HG02884 (cell line): Measurements from ENCODE around the gene TLE6.
"Not testable (repeated sequence)": the region's sequence is repeated elsewhere in the genome, so short reads cannot be mapped to it uniquely, and the experiment has no call there.

Experiments used
- ATAC-seq: cut with Tn5 transposase; IDR thresholded peaks from one replicate; pipeline ENCODE4 v1.9.1; 2021; ENCODE audit warnings: mild to moderate bottlenecking, moderate library complexity; ENCODE audit not compliant: unreplicated experiment

The TLE6 gene

DNA sequence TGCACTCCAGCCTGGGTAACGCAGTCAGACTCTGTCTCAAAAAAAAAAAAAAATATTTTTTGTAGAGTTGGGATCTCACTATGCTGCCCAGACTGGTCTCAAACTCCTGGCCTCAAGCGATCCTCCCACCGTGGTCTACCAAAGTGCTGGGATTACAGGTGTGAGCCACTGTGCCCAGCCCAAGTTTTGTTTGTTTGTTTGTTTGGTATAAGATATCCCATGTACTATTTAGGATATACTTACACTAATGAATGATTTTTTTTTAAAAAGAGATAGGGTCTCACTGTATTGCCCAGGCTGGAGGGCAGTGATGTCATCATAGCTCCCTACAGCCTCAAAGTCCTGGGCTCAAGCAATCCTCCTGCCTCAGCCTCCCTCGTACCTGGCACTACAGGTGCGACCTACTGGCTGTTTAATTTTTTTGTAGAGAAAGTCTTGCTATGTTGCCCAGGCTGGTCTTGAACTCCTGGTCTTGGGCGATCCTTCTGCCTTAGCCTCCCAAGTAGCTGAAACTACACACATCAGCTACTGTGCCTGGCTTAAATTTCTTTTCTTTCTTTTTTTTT, 24.0 kb downstream of the TLE6 start:
- no peak for ATAC-seq

DNA sequence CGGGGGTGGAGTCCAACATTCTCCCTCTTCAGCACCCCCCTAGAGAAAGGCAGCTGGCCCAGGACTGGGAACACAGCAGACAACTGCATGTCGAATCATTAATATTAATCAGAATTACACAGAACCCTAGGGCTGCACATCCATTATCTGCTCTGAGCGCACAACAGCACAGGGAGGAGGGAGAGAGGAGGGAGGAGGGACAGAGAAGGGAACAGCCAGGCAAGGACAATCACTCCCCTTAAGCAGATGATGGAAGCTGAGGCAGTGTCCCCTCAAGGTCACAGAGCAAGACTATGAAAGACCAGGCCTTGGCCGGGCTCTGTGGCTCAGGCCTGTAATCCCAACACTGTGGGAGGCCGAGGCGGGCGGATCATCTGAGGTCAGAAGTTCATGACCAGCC, 25.7 kb downstream of the TLE6 start:
- no peak for ATAC-seq

DNA sequence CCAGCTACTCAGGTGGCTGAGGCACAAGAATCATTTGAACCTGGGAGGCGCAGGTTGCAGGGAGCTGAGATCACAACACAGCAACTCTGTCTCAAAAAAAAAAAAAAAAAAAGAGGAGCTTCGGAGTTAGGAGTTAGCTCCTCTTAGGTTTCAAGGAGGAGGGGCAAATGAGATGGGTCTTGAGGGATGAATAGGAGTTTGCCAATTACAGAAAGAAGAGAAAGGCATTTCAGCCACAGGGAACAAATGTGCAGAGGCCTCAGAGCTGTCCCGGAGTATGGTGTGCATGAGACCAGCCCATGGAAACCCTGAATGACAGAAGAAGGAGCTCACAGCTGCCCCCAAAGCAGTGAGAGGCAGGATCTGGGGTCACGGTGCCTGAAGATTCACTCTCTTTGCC, 27.2 kb downstream of the TLE6 start:
- ATAC-seq: no peak

DNA sequence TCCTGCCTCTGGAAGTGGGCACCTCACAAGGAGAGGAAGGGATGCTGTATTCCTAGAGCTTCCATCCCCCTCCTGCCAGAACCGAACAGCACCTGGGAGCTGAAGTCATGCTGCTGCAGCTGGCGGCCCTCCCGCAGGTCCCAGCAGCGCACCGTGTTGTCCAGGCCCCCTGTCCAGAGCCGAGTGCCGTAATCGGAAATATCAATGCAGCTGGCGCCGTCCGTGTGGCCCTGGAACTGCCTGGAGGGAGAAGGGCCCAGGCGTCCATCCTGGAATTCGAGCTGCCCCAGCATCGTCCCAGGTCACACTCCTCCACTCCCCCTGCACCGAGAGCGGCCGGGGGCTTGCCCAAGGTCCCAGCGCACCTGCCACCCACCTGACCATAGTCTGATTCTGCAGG, 28.0 kb downstream of the TLE6 start:
- ATAC-seq: no peak

DNA sequence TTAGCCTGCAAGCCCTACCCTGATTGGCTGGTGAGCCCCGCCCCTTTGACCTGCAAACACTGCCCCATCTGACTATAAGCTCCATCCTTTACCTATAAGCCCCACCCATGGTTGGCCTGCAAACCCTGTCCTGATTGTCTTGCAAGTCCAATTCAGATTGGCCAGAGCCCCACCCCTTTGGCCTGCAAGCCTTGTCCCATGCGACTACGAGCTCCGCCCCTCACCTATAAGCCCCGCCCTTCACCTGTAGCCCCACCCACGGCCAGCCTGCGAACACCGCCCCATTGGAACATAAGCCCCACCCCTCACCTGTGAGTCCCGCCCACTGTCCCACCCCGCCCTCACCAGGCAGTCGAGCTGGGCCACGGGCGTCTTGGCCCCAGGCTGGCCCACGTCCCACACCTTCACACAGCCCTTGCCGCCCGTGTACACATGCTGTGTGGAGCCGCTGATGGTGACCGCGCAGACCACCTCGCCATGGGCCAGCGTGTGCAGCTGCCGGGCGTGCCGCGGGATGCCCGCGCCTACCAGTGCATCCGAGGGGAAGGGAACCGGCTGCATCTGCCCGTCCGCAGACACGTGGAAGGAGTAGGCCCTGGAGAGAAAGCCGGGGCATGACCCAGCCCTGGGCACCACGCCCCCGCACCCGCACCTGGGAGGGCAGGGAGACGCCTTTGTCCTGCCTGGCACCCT, 28.9 kb downstream of the TLE6 start:
- no peak for ATAC-seq

DNA sequence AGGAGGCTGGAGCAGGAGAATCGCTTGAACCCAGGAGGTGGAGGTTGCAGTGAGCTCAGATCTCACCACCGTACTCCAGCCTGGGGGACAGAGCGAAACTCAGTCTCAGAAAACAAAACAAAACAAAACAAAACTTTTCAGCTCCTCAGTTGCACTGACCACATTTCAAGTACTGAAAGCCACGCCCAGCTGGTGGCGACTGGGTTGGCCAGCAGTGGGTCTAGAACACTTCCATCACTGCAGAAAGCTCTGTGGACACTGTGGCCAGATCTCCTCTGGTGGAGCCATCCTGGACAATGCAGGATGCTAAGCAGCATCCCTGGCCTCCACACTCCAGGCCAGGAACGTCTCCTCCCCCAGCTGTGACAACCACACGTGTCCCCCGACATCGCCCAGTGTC, 30.6 kb downstream of the TLE6 start:
- ATAC-seq: no peak

DNA sequence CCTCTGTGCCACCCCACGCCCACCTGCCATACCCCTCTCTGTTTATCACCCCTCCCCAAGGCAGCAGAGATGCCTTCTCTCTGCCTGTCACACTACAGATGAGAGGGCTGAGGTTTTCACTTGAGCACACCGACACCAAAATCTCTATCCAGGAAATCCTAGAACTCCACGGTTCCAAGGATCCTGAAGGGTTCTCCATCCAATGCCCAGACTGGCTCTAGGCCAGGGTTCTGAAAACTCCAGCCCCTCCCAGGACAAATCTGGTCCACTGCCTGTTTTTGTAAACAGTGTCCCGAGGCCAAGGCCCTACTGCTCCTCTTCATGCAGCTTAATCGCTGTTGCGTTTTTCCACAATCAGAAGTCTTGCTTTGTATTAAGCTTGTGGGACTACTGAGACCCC, 31.6 kb downstream of the TLE6 start:
- ATAC-seq: no peak

DNA sequence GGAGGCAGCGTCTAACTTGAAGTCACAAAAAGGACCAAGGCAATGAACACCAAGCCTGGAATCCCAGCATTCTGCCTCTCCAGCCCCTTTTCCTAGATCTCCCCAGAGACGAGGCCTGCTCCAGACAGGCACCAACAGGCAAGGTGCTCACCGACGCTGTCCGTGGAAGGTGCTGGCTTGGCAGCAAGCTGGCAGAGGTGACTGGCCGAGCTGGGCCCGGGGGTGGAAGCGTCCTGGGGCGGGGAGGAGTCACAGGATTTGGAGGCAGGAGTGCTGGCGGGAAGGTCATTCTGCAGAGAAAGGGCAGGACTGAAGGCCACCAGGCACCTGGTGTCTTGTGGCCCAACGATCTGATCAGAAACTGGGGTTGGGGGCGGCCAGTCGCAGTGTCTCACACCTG, 33.5 kb downstream of the TLE6 start:
- ATAC-seq: no peak

DNA sequence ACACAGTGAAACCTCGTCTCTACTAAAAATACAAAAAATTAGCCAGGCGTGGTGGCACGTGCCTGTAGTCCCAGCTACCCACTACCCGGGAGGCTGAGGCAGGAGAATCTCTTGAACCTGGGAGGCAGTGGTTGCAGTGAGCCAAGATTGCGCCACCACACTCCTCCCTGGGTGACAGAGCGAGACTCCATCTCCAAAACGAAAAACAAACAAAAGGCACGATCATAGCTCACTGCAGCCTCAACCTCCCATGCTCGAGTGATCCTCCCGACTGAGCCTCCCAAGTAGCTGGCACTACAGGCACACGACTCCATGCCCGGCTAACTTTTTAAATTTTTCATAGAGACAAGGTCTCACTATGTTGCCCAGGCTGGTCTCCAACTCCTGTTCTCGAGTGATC, 34.7 kb downstream of the TLE6 start:
- not testable (repeated sequence) for ATAC-seq

DNA sequence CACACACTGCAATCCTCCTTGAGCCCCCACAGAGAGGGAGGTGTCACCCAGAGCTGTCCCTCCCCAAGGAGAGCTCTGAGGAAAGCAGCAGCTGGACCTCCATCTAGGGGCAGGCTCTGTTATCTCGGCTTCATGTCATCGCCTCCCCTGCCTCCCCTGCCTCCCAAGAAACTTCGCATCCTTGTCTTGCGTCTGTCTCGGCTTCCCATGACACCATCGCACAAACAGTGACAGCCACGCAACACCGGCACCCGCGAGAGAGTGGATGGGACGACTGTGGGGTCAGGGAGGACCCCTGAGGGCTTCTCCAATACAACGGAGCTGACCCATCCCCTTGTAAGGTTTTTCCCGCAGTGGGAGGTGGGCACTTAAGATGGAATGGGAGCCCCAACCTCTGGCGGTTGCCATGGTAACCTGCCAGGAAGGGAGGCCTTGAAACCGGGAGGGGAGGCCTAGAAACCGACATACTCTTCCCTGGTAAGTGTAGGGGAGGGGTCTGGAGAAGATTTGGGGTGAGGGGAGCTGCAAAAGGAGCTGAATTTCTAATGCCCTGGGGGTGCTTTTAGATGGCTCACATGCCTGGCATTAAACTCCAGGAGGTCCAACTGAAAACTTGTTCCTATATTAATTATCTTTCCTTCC, 35.4 kb downstream of the TLE6 start:
- no peak for ATAC-seq

DNA sequence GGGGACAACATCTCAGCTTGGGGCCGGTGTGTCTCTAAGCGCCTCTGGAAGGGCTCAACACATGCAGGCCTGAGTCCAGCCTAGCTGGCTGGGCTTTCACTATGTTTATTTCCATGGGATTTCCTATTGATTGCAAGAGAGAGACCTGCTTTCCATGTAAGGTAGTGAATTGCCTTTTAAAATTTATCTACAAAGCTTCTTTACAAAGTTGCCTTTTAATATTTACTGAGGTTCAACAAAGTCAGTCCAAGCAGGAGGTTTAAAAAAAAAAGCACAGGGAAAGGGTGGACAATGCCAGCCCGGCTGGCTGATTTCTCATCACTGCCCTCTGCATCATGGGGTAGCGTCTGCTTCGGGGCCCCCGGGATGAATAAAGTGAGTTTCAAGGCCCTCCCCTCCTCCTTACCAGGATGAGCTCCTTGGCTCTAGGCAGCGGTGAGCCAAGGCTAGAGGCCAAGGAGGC, 35.9 kb downstream of the TLE6 start:
- ATAC-seq: no peak

DNA sequence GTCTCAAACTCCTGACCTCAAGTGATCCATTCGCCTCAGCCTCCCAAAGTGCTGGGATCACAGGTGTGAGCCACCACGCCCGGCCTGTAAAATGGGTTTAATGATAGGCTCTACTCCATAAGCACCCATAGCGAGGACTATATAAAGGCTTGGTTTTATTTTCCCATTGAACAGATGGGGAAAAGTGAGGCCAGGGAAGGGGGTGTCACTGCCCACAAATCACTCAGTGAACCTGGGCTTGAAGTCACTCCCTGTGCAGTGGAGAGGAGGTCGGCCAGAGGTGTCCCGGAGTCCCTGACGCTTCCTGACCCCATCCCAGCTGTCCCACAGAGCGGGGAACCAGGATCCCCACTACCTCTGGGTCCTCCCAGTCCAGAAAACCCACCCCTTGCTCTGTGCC, 36.8 kb downstream of the TLE6 start:
- no peak for ATAC-seq

DNA sequence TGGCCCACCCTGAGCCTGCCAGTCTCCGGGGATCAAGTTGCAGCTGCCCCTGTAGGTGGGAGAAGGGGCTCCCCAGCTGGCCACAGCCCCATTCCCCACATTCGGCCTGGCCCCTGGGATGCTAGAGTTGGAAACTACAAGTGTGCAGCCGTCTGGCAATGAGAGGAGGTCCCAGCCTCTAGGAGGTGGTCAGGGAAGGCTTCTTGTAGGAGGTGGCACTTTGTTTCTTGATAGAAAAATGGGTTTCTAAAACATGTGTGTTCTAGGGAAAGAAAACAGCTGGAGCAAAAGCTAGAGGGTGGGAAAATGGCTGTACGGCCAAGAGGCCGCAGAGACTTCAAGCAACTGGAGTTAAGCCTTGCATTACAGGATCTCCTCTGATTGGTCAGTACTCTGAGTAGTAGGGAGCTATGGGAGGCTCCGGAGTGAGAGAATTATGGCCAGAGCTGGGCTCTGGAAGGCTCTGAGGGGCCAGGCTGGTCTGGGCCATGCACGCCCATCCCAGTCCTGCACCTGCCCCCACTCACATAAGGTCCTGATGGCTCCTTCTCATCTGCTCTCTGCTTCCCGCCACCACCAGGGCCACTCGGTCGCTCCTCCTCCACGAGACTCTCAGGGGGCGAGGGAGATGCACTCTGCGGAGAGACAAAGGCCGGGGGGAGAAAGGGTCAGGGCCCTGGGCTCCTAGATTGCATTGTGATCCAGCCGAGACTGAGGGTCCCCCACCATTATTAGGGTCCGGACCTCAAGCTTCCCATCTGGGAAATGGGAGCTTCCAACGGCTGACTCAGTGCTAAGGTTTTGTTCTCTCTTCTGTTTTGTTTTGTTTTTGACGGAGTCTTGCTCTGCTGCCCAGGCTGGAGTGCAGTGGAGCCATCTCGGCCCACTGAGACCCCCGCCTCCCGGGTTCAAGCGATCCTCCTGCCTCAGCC, 38.0 kb downstream of the TLE6 start:
- ATAC-seq: no peak

DNA sequence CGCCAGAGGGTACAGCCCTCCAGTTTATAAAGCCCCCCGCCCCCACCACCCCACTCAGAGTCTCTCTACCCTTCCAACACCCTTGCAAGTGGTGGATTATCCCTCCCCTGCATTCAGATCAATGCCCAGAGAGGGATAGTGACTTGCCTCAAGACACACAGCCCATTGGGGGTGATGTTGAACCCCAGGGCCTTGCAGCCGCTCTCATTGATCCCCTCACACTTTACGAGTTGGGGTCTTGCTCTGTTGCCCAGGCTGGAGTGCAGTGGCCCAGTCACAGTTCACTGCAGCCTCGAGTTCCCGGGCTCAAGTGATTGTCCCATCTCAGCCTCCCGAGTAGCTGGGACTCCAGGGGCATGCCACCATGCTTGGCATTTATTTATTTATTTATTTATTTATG, 40.6 kb downstream of the TLE6 start:
- no peak for ATAC-seq

DNA sequence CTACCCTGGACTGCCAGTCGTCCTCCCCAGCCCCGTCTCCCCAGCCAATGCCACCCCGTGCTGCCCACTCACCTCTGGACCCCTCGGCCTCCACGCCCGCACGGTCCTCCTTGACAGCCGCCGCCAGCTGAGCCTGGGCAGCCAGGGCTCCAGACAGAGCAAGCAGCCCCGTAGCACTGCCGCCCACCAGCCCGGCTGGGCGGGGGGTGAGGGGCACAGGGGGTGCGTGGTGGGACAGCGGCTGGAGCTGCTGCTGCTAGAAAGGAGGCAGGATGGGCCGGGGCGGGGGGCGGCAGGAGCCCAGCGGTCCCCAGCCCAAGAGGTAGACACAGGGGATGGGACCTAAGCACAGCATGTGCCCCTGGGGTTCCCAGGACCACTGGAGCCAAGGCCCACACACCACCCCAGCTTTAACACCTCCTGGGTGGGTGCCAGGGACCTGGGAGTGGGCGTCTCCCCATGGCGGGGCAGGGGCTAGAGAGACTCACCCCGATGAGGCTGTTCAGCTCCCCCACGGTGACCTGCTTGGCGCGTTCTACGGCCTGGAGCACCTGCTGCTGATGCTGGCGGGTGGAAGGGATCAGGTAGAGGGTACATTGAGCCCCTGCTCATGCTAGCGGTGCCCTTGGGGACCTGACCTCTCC, 42.0 kb downstream of the TLE6 start:
- no peak for ATAC-seq

DNA sequence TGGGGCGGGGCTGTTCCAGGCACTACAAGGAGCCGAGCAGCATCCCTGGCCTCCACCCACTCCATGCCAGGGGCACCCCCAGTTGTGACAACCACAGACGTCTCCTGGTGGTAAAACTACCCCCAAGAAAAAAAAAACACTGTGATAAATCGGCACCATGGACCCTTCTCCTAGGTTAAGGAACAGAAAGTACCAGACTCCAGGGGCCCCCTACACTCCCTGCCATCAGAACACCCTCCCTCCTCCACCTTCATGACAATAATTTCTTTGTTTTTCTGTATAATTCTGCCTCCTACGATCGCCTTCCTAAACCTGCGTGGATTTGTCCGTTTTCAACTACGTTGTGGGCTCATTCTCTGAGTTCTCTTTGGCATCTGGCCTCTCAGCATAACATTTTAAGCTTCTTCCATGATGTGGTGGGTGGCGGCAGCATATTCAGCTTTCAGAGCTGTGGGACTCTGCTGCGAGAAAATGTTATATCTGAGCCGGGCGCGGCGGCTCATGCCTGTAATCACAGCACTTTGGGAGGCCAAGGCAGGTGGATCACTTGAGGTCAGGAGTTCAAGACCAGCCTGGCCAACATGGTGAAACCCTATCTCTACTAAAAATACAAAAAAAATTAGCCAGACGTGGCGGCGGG, 43.1 kb downstream of the TLE6 start:
- ATAC-seq: no peak

DNA sequence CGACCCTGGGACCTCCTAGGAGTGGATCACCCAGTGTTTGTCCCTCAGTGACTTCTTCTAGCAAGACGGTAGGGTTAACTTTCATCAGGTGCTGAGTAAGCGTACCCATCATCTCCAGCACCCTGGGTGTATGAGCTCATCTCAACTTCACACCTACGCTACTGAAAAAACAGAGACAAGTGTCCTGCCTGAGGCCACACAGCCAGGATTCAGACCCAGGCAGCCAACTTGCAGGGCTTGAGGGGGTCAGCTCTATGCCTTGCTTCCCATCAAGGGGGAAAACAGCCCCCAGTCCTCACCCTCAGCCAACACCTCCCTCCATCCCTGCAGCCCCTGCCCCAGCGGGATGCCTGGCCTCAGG, 47.1 kb downstream of the TLE6 start:
- no peak for ATAC-seq

DNA sequence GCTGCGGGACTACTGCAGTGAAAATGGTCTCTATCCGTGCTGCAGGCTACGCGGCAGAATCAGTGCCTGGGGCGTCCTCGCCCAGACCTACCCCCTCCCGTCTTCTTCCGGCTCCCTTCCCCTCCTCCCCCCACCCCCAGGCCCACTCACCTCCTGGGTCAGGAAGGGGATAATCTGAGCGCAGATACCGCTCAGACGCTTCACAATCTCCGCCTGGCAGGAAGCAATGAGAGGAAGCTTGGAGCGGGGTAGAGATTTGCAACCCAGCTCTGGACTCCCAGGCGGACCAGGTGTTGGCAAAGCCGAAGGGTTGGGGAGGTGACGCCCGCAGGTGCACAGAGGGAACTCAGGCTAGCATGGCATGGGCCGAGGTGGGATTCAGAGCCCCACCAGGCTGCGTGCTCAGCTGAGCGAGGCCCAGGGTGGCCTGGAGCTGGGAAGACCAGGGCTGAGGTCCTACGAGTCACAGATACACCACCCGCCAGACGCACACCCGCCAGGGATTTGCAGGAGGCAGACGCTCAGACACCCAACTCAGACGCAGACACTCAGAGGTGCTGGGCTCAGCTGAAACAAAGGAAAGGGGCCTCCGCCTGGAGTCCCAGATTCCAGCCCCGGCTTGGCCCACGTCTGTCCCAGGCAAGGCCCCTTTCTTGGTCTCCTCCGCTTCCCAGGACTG, 47.6 kb downstream of the TLE6 start:
- no peak for ATAC-seq

DNA sequence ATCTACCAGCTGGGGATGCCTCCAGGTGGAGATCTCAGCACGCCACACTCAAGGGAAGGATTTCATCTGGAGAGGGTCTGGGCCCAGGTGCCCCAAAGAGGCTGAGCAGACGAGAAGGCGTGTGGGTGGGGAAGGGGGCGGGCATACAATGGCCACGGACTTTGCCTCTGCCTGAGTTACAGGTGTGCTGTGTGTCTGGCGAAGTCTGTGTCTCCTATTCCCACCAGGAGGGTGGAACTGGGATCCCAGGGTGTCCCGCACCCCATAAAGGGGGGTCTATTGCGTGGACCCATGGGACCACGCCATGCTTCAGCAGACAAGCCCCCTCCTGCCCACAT, 48.2 kb downstream of the TLE6 start:
- no peak for ATAC-seq

DNA sequence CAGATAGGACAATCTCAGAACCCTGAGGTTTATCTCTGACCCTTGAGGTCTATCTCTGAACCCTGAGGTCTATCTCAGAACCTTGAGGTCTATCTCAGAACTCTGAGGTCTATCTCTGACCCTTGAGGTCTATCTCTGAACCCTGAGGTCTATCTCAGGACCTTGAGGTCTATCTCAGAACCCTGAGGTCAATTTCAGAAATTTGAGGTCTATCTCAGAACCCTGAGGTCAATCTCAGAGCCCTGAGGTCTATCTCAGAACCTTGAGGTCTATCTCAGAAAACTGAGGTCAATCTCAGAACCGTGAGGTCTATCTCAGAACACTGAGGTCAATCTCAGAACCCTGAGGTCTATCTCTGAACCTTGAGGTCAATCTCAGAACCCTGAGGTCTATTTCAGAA, 49.4 kb downstream of the TLE6 start:
- no peak for ATAC-seq
